SJSA1 (cell line): ENCODE results near the gene HMCN2. TPM values are rescaled to one million over a fixed set of nuclear protein-coding genes. Genes with fewer than 3 reads are reported as not detected.

ENCODE experiments used
- DNase-seq, 2 experiments: peaks; one replicate each; pipeline ENCODE4 v3.0.0-alpha.2; 2015 to 2020; ENCODE audit warnings: low spot score in 2 of 2, low read depth in 1 of 2
- H3K27ac ChIP-seq: fragments of 250-450 bp; sonication (Bioruptor Pico); 2 replicates; pipeline ENCODE4 v1.5.1; 2020; ENCODE audit warnings: mild to moderate bottlenecking, moderate library complexity
- H3K27me3 ChIP-seq: fragments of 250-450 bp; sonication (Bioruptor Pico); replicated peaks from 2 replicates; pipeline ENCODE4 v1.5.1; 2020; ENCODE audit warnings: mild to moderate bottlenecking, moderate library complexity
- H3K36me3 ChIP-seq: fragments of 250-450 bp; sonication (Bioruptor Pico); 2 replicates; pipeline ENCODE4 v1.5.1; 2020; ENCODE audit warnings: mild to moderate bottlenecking
- H3K4me1 ChIP-seq: fragments of 250-450 bp; sonication (Bioruptor Pico); replicated peaks from 2 replicates; pipeline ENCODE4 v1.6.1; 2021; ENCODE audit warnings: mild to moderate bottlenecking
- H3K4me3 ChIP-seq: fragments of 250-450 bp; sonication (Bioruptor Pico); 2 replicates; pipeline ENCODE4 v1.5.1; 2020; ENCODE audit warnings: mild to moderate bottlenecking
- H3K9me3 ChIP-seq: fragments of 250-450 bp; sonication (Bioruptor Pico); replicated peaks from 2 replicates; pipeline ENCODE4 v1.5.1; 2020; ENCODE audit warnings: mild to moderate bottlenecking
- total RNA-seq: library from RNA; depleted of rRNA; stranded (reverse); fragments of >200 nt; shearing (Covaris generic); gene quantifications from 2 replicates; pipeline ENCODE4 v1.2.3, GENCODE V29; 2014; rRNA removed

HMCN2 gene
- total RNA-seq, 1 experiment from 2014 or later = 1.9 TPM

DNA sequence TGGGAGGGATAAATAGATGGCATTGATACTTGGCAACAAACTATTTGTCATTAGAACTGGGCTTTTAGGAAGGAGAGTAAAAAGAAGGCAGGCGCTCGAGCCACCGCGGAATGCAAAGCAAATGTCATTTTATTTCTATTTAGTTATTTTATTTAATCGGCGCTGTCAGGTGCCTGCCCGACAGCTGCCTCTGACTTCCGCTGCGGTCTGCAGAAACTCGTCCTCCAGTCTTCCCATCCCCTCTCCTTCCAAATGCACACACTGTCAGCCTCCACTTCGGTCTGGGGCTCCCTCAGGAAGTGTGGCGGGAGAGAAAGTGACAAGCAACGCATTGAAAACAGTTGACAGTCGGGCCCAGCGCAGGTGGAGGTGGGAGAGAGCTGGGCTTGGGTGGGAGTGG lies 208.5 kb downstream of the HMCN2 start:
- Histone ChIP-seq H3K36me3 (no peaks in the 10 kb centered on the region), H3K27ac (no peak overlapping the region), H3K4me1 (no peaks in the 10 kb centered on the region), H3K9me3 (no peaks in the 10 kb centered on the region), H3K4me3 (no peak overlapping the region), H3K27me3 (no peaks in the 10 kb centered on the region)
- DNase-seq = no peak

DNA sequence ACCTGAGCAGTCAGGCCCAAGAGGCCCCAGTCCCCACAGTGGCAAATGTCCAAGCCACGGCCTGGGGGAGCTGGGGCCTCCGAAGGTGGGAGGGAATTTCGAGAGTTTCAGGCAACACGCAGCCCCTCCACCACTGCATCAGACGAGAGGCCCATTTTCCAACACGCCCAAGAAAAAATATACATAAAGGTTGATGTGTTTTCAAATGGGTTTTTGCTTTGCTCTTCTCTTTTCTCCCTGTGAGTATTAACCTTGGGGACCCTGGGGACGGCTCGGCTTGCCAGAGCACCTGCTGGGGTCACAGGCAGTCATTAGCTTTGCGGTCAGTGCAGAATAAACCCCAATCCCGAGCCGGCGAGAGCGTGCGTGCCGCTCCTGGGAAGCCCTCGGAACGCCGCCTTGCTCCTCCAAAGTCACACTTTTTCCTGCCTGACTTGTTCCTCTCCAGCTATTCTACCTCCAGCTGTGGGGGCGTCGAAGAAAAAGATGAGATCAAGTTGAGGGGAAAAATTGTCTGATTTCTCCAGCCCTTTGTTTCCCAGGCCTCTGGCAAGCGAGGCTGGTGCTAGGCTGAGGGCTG lies 210.7 kb downstream of the HMCN2 start:
- H3K27ac ChIP-seq = no peak overlapping the region
- H3K4me3 ChIP-seq = no peak overlapping the region
- no peaks in the 10 kb centered on the region for H3K4me1 ChIP-seq
- no peaks in the 10 kb centered on the region for H3K9me3 ChIP-seq
- H3K36me3 ChIP-seq = no peaks in the 10 kb centered on the region
- H3K27me3 ChIP-seq = no peaks in the 10 kb centered on the region
- no peak for DNase-seq

DNA sequence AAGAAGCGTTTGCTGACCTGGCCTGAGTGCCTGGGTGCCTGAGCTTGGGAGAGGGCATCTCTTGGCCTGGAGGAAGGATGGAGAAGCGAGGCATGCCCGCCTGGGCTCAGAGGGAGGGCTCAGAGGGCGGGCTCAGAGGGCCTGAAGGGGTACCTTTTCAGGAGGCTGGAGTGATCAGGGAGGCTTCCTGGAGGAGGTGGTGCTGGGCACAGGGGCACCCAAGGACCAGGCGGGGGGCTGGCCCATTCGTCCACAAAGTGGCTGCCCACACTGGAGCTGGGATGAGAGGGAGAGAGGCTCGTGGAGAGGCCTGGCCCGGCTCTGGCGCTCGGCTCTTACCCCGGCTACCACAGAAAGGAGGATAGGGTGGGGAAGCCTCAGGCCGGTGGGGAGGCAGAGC lies 212.0 kb downstream of the HMCN2 start:
- Histone ChIP-seq H3K36me3 (no peaks in the 10 kb centered on the region), H3K9me3 (no peaks in the 10 kb centered on the region), H3K4me3 (no peak overlapping the region), H3K27me3 (no peaks in the 10 kb centered on the region), H3K4me1 (no peaks in the 10 kb centered on the region), H3K27ac (no peak overlapping the region)
- no peak for DNase-seq

DNA sequence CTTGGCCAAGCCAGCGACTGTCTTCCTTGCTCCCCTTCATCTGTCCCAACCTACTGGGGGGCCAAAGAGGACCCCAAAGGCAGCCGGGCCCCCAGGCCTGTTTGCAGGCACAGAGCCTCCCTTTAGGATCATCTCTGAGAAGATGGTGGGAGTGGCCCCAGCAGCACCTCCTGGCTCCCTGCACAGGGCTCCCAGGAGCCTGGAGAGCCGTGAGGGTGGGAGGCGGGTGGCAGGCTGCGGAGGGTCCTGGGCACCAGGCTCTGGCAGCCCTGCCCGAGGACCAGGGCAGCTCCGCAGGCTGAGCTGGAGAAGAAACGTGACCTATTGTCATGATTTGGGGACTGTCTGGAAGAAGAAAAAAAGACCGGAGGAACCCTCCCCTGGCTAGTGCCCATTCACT lies 212.6 kb downstream of the HMCN2 start:
- no peaks in the 10 kb centered on the region for H3K27me3 ChIP-seq
- no peak overlapping the region for H3K4me3 ChIP-seq
- H3K9me3 ChIP-seq = no peaks in the 10 kb centered on the region
- no peak for DNase-seq
- H3K4me1 ChIP-seq = no peaks in the 10 kb centered on the region
- H3K27ac ChIP-seq = no peak overlapping the region
- no peaks in the 10 kb centered on the region for H3K36me3 ChIP-seq

DNA sequence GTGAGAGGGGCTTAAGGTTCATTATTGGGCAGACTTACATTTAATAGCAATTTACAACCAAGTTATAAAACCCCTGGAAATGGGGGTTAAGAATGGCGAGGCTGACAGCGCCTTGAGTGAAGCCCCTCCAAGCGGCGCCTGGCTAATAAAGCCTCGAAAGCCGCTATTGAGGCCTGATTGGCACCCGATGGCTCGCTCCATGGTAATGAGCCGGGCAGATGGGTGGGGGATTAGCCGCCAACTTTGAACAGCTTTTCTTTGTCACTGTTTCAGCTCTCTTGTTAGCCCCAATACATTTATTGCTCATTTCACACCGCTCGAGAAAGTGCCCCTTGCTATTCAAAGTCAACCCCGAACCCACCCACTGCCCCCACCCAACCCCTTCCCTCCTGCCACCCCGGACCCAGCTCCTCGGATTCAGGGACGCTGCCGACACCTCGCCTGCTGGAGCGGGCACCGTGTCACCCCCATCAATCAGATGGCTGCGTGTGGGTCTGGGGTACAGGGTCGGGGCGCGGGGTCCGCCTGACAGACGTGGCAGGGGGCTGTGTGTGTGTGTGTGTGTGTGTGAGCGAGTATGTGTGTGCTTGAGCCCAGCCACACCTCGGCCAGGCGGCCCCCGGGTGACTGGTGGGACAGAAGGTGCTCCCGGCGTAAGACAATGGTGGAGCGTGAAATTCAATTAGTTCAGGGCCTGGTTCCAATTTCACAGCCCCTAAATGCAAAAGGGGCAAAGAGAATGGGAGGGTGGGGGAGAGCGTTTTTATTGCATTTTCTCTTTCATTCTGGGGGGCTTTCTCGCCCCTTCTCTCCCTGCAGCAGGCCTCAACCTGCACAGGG lies 213.4 kb downstream of the HMCN2 start:
- DNase-seq = no peak
- H3K9me3 ChIP-seq = no peaks in the 10 kb centered on the region
- H3K27me3 ChIP-seq = no peaks in the 10 kb centered on the region
- H3K36me3 ChIP-seq = no peaks in the 10 kb centered on the region
- H3K4me3 ChIP-seq = no peak overlapping the region
- no peak overlapping the region for H3K27ac ChIP-seq
- H3K4me1 ChIP-seq = no peaks in the 10 kb centered on the region

DNA sequence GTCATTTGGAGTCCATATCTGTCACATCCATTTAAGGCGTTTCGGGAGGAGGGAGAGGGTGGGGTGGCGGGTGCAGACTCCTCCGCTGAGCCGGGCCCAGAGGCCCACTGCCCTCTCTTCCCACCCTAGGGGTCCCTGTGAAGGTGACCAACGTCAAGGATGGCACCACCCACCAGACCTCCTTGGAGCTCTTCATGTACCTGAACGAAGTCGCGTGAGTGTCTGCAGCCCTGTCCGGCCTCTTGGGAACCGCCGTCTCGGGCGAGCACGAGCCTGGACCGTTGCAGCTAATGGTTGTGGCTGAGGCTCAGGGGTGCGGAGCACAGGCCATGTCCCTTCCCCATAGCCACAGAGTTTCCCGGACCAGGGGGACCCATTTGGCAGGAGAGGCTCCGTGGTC lies 214.0 kb downstream of the HMCN2 start:
- no peaks in the 10 kb centered on the region for H3K27me3 ChIP-seq
- H3K36me3 ChIP-seq = no peaks in the 10 kb centered on the region
- H3K4me1 ChIP-seq = no peaks in the 10 kb centered on the region
- H3K9me3 ChIP-seq = no peaks in the 10 kb centered on the region
- H3K27ac ChIP-seq = no peak overlapping the region
- no peak overlapping the region for H3K4me3 ChIP-seq
- no peak for DNase-seq

DNA sequence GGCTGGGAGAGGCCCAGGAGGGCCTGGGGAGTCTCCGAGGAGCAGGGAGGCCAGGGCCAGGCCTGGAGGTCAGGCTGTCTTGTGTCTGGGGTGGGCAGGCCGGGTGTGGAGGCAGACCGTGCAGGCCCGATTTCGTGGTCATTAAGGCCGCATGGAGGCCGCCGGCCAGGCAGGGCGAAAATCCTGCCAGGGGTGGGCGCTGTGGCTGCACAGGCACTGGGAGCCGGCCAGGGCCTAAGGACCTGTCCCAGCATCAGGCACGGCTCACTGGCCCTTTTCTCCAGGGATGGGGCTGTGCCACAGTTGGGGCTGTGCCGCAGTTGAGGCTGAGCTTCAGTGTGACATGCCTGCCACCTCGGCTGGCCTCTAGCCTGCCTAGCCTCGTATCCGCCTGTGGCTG lies 215.1 kb downstream of the HMCN2 start:
- Histone ChIP-seq H3K4me1 (no peaks in the 10 kb centered on the region), H3K4me3 (no peak overlapping the region), H3K36me3 (no peaks in the 10 kb centered on the region), H3K27me3 (no peaks in the 10 kb centered on the region), H3K27ac (no peak overlapping the region), H3K9me3 (no peaks in the 10 kb centered on the region)
- DNase-seq = no peak

DNA sequence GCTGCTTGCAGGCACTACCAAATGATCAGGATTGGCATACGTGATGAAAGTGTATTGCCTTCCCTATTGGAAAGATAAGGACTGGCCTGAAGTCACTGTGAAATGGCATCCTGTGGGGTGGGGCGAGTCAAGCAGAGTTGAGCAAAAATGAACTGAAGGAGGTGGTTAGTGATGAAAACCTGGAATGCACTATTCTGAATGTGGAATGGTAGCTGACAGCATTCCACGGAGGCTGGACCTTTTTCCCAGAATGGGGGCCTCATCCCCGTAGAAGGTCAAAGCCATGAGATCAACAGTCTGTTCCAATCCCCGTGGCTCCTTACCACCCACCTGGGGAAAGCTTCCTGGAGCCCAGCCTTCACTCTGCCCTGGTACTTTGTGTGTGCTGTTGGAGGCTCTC lies 216.9 kb downstream of the HMCN2 start:
- Histone ChIP-seq H3K27me3 (no peaks in the 10 kb centered on the region), H3K36me3 (no peaks in the 10 kb centered on the region), H3K27ac (no peak overlapping the region), H3K4me3 (no peak overlapping the region), H3K9me3 (no peaks in the 10 kb centered on the region), H3K4me1 (no peaks in the 10 kb centered on the region)
- no peak for DNase-seq

DNA sequence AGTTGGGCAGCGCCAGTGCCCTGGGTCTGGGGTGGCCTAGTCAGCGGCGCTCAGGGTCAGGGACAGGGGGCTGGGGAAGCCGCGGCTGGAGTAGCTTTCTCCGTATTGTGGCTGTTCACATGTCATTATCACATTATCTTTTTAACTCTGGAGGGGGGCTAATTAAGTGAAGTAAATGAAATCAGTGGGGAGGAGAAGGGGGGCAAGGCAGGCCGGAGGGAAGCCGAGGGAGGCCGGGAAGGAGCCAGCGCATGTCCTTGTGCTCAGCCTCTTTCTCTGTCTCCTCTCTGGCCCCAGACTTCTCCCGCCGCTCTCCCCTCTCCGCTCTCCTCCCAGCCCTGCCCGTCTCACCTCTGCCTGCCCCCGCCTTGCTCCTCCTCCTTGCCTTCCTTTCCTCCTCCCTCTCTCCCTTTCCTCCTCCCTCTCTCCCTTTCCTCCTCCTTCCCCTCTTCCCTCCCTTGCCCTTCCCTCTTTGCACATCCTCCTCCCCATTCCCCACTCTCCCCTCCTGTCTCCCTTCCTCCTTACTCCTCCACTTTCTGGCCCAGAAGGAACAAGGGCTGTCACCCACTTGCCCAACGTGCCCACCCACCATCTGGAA lies 217.9 kb downstream of the HMCN2 start:
- Histone ChIP-seq H3K4me3 (no peak overlapping the region), H3K27me3 (no peaks in the 10 kb centered on the region), H3K36me3 (no peaks in the 10 kb centered on the region), H3K9me3 (no peaks in the 10 kb centered on the region), H3K4me1 (no peaks in the 10 kb centered on the region), H3K27ac (no peak overlapping the region)
- DNase-seq = no peak

Other genes starting within 250 kb of the HMCN2 start
- 24.3 and 27.4 TPM in 2 replicates for gene FNBP1, start 222.6 kb upstream of the HMCN2 start, total RNA-seq
- 16.1 and 25.5 TPM in 2 replicates for gene GPR107, start 211.9 kb upstream of the HMCN2 start, total RNA-seq
- gene NCS1, start 93.4 kb upstream of the HMCN2 start, total RNA-seq = 31.5 and 44.6 TPM in 2 replicates
- 20.9 and 25.2 TPM in 2 replicates for gene ASS1, start 179.2 kb downstream of the HMCN2 start, total RNA-seq